Lower leg skin (tissue), 3 donors: ENCODE results near the gene GPR31.

ENCODE experiments used
- POLR2A ChIP-seq, 2 donors: fragments of 450-650 bp; IDR thresholded peaks; one replicate each; pipeline ENCODE4 v1.6.1; 2016 to 2017; ENCODE audit warnings: antibody characterized with exemption in 2 of 2, mild to moderate bottlenecking in 1 of 2, moderate library complexity in 1 of 2
- TF ChIP-seq, protein P1 (sequence below), 3 donors: fragments of 450-650 bp; IDR thresholded peaks; one replicate each; pipeline ENCODE4 v1.5.1; 2016; ENCODE audit warnings: antibody characterized with exemption in 3 of 3, mild to moderate bottlenecking in 3 of 3, moderate library complexity in 2 of 3

- TF ChIP-seq, protein P1, sequence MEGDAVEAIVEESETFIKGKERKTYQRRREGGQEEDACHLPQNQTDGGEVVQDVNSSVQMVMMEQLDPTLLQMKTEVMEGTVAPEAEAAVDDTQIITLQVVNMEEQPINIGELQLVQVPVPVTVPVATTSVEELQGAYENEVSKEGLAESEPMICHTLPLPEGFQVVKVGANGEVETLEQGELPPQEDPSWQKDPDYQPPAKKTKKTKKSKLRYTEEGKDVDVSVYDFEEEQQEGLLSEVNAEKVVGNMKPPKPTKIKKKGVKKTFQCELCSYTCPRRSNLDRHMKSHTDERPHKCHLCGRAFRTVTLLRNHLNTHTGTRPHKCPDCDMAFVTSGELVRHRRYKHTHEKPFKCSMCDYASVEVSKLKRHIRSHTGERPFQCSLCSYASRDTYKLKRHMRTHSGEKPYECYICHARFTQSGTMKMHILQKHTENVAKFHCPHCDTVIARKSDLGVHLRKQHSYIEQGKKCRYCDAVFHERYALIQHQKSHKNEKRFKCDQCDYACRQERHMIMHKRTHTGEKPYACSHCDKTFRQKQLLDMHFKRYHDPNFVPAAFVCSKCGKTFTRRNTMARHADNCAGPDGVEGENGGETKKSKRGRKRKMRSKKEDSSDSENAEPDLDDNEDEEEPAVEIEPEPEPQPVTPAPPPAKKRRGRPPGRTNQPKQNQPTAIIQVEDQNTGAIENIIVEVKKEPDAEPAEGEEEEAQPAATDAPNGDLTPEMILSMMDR (IDR thresholded peaks at IDR 0.05) = no peak
- no peak for TF ChIP-seq POLR2A (IDR thresholded peaks at IDR 0.05)
Measured at GRCh38 chr6:167200806-167201205, 43.0 kb upstream of the GPR31 start.
